ENCODE results near the gene ZBTB17.

The ZBTB17 gene

GRCh38 chr1:15940110-15941043, 35.5 kb downstream of the ZBTB17 start:
- no peaks in the 10 kb centered on the region for H4K20me1 ChIP-seq (ENCODE audit: control insufficient read depth, insufficient read depth, low read depth, low read length)
- H3K4me2 ChIP-seq (ENCODE audit: low read length): no peak overlapping the region
- peaks cover 9% of the 10 kb centered on the region; the same call in 1 of the 2 replicates for H3F3A ChIP-seq (ENCODE audit: control insufficient read depth, insufficient read depth)
- peaks cover 89% of the 10 kb centered on the region for H3K36me3 ChIP-seq (ENCODE audit: control insufficient read depth, low read length)
- no peak for TF ChIP-seq CTCF (IDR thresholded peaks at IDR 0.05; ENCODE audit: low read depth, low read length, poor library complexity, severe bottlenecking)
- TF ChIP-seq EZH2phosphoT487 (IDR thresholded peaks at IDR 0.05; ENCODE audit: borderline replicate concordance, low read length): no peak
- no peaks in the 10 kb centered on the region for H3K9me3 ChIP-seq (ENCODE audit: control insufficient read depth, insufficient read depth, low read length)
- H3K9me2 ChIP-seq (replicated peaks; ENCODE audit: control insufficient read depth, low read length): no peaks in the 10 kb centered on the region
- no peaks in the 10 kb centered on the region for H3K4me1 ChIP-seq (ENCODE audit: control insufficient read depth, low read length)
- H3K4me3 ChIP-seq (ENCODE audit: low read length): no peak overlapping the region
- no peak overlapping the region for H3K27ac ChIP-seq (ENCODE audit: low read depth, low read length)
- no peaks in the 10 kb centered on the region for H3K79me2 ChIP-seq (ENCODE audit: control insufficient read depth, low read length)
- no peaks in the 10 kb centered on the region for H3K27me3 ChIP-seq (ENCODE audit: control insufficient read depth, low read length)

GRCh38 chr1:15939181-15940109, 36.5 kb downstream of the ZBTB17 start:
- Histone ChIP-seq H3K79me2 (ENCODE audit: control insufficient read depth, low read length) (no peaks in the 10 kb centered on the region), H3F3A (ENCODE audit: control insufficient read depth, insufficient read depth) (peaks cover 9% of the 10 kb centered on the region; the same call in 1 of the 2 replicates), H3K27ac (ENCODE audit: low read depth, low read length) (no peak overlapping the region), H3K36me3 (ENCODE audit: control insufficient read depth, low read length) (peaks cover 94% of the 10 kb centered on the region), H4K20me1 (ENCODE audit: control insufficient read depth, insufficient read depth, low read depth, low read length) (no peaks in the 10 kb centered on the region), H3K27me3 (ENCODE audit: control insufficient read depth, low read length) (no peaks in the 10 kb centered on the region), H3K4me2 (ENCODE audit: low read length) (no peak overlapping the region), H3K4me3 (ENCODE audit: low read length) (no peak overlapping the region), H3K9me3 (ENCODE audit: control insufficient read depth, insufficient read depth, low read length) (no peaks in the 10 kb centered on the region), H3K9me2 (replicated peaks; ENCODE audit: control insufficient read depth, low read length) (no peaks in the 10 kb centered on the region), H3K4me1 (ENCODE audit: control insufficient read depth, low read length) (no peaks in the 10 kb centered on the region)
- no peak for TF ChIP-seq EZH2phosphoT487 (IDR thresholded peaks at IDR 0.05; ENCODE audit: borderline replicate concordance, low read length)
- TF ChIP-seq CTCF (IDR thresholded peaks at IDR 0.05; ENCODE audit: low read depth, low read length, poor library complexity, severe bottlenecking): no peak

GRCh38 chr1:15938628-15939161, 37.2 kb downstream of the ZBTB17 start:
- H3F3A ChIP-seq (ENCODE audit: control insufficient read depth, insufficient read depth): peaks cover 9% of the 10 kb centered on the region; the same call in 1 of the 2 replicates
- peaks cover 94% of the 10 kb centered on the region for H3K36me3 ChIP-seq (ENCODE audit: control insufficient read depth, low read length)

More at GRCh38 chr1:15938628-15939161, 37.2 kb downstream of the ZBTB17 start:
- Histone ChIP-seq H3K9me2 (replicated peaks; ENCODE audit: control insufficient read depth, low read length) (no peaks in the 10 kb centered on the region), H3K27ac (ENCODE audit: low read depth, low read length) (no peak overlapping the region), H3K9me3 (ENCODE audit: control insufficient read depth, insufficient read depth, low read length) (no peaks in the 10 kb centered on the region), H4K20me1 (ENCODE audit: control insufficient read depth, insufficient read depth, low read depth, low read length) (no peaks in the 10 kb centered on the region), H3K4me2 (ENCODE audit: low read length) (no peak overlapping the region), H3K4me1 (ENCODE audit: control insufficient read depth, low read length) (no peaks in the 10 kb centered on the region), H3K79me2 (ENCODE audit: control insufficient read depth, low read length) (no peaks in the 10 kb centered on the region; the same call in 1 of the 2 replicates), H3K27me3 (ENCODE audit: control insufficient read depth, low read length) (no peaks in the 10 kb centered on the region), H3K4me3 (ENCODE audit: low read length) (no peak overlapping the region)
- TF ChIP-seq CTCF (IDR thresholded peaks at IDR 0.05; ENCODE audit: low read depth, low read length, poor library complexity, severe bottlenecking) (no peak), EZH2phosphoT487 (IDR thresholded peaks at IDR 0.05; ENCODE audit: borderline replicate concordance, low read length) (no peak)

Data from DOHH2 (cell line).